OCI-LY7 (cell line): ENCODE data around the gene KDM4B.

Experiments
- EZH2phosphoT487 ChIP-seq: fragments of 200-600 bp; sonication (generic); IDR thresholded peaks from 2 replicates; pipeline ENCODE4 v1.6.1; 2018; ENCODE audit warnings: low read depth, borderline replicate concordance, mild to moderate bottlenecking, mixed run types, antibody characterized with exemption, low read length, moderate library complexity, mixed read lengths
- TF ChIP-seq, protein P1 (sequence below): fragments of 200-600 bp; sonication (generic); conservative IDR thresholded peaks from 2 replicates; pipeline ENCODE4 v1.5.1; 2014; ENCODE audit warnings: mild to moderate bottlenecking, antibody characterized with exemption, low read length, moderate library complexity, mixed read lengths

DNA sequence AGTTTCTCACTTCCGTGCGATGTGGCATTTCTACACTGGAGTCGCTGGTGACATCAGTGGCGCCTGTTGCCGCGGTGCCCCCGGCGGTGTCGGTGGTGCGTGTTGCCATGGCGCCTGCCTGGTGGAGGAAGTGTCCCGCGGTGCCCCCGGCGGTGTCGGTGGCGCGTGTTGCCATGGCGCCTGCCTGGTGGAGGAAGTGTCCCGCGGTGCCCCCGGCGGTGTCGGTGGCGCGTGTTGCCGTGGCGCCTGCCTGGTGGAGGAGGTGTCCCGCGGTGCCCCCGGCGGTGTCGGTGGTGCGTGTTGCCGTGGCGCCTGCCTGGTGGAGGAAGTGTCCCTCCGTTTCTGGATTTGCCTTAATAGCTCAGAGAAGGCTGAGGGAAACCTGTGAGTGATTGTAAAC, 127.6 kb downstream of the KDM4B start:
- TF ChIP-seq, protein P1, sequence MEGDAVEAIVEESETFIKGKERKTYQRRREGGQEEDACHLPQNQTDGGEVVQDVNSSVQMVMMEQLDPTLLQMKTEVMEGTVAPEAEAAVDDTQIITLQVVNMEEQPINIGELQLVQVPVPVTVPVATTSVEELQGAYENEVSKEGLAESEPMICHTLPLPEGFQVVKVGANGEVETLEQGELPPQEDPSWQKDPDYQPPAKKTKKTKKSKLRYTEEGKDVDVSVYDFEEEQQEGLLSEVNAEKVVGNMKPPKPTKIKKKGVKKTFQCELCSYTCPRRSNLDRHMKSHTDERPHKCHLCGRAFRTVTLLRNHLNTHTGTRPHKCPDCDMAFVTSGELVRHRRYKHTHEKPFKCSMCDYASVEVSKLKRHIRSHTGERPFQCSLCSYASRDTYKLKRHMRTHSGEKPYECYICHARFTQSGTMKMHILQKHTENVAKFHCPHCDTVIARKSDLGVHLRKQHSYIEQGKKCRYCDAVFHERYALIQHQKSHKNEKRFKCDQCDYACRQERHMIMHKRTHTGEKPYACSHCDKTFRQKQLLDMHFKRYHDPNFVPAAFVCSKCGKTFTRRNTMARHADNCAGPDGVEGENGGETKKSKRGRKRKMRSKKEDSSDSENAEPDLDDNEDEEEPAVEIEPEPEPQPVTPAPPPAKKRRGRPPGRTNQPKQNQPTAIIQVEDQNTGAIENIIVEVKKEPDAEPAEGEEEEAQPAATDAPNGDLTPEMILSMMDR, result no peak
- no peak for TF ChIP-seq EZH2phosphoT487
